ENCODE data around the gene CEP83. TPM values are rescaled to one million over a fixed set of nuclear protein-coding genes. Genes with fewer than 3 reads are reported as not detected.

The CEP83 gene
- total and polyA plus RNA-seq, 9 of the 15 experiments (the other 6 are each of a cell fraction or from before 2014, with no cell fraction given): 5.3 to 40.5 (median 31.3) TPM

GRCh38 chr12:94297096-94297699, 162.5 kb downstream of the CEP83 start (continued):
- no peak for TF ChIP-seq MBD1 (CRISPR knock-in tag; IDR thresholded peaks at IDR 0.05)
- TF ChIP-seq NFE2 (IDR thresholded peaks at IDR 0.05; ENCODE audit: low read depth): no peak
- no peak for TF ChIP-seq FOXK1 (CRISPR knock-in tag; IDR thresholded peaks at IDR 0.05; ENCODE audit: borderline replicate concordance)
- TF ChIP-seq RNF2 (IDR thresholded peaks at IDR 0.05): no peak
- no peak for TF ChIP-seq MAFG (tag; conservative IDR thresholded peaks at IDR 0.05)
- TF ChIP-seq PHTF2 (CRISPR knock-in tag; IDR thresholded peaks at IDR 0.05): no peak
- TF ChIP-seq YY1 (IDR thresholded peaks at IDR 0.05; ENCODE audit: borderline replicate concordance in 1 of 3, control insufficient read depth in 1 of 3, extremely low read depth in 1 of 3, insufficient read depth in 3 of 3, insufficient read length in 1 of 3, insufficient replicate concordance in 2 of 3, low read depth in 1 of 3, low read length in 2 of 3): no peak
- TF ChIP-seq MEF2A (IDR thresholded peaks at IDR 0.05; ENCODE audit: control insufficient read depth, low read depth, low read length): no peak

DNA sequence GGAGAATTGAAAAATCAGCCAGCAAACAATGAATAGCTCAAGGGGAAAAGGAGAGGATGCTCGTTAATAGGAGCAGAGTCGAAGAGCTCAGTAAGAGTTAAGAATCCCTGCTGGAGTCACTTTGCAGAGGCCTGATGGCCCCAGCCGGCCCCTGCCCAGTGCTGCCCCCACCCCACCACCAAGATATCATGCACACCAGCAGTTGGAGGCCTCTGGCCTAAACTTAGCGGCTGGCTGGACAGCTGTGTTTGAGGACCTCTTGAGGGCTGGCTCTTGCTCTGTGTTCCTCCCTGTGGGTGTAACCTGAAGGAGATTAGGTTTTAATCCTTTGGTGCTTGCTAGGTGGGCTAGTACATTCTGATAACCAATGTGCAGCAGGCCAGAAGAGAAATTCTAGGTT, 169.3 kb downstream of the CEP83 start:
- Histone ChIP-seq H3K36me3 (ENCODE audit: control insufficient read depth, insufficient read depth, low read length) (no peaks in the 10 kb centered on the region), H3K27ac (ENCODE audit: extremely low read depth, low read depth, low read length) (no peak overlapping the region), H3K4me2 (ENCODE audit: insufficient read depth, low read length) (no peak overlapping the region; the same call in 1 of the 2 replicates), H2AFZ (ENCODE audit: low read depth, low read length) (no peak overlapping the region), H3K9me3 (replicated peaks; ENCODE audit: control insufficient read depth, insufficient read depth, low read depth, low read length) (no peaks in the 10 kb centered on the region), H3K9ac (ENCODE audit: insufficient read depth in 1 of 2, low read depth in 2 of 2, low read length in 2 of 2) (no peak overlapping the region), H3K4me1 (replicated peaks in 1 of 2; ENCODE audit: control insufficient read depth in 2 of 2, insufficient read depth in 2 of 2, low read length in 2 of 2) (peaks cover 3% of the 10 kb centered on the region in 2 experiments; a peak in 3 of 5 replicates), H3K4me3 (no peak overlapping the region), H3K79me2 (ENCODE audit: control insufficient read depth, insufficient read depth, low read length) (no peaks in the 10 kb centered on the region), H4K20me1 (replicated peaks; ENCODE audit: control insufficient read depth, insufficient read depth, low read length) (no peaks in the 10 kb centered on the region), H3K9me1 (ENCODE audit: control insufficient read depth, insufficient read depth, low read length) (no peaks in the 10 kb centered on the region), H3K27me3 (ENCODE audit: control insufficient read depth in 2 of 2, insufficient read depth in 2 of 2, low read length in 2 of 2) (no peaks in the 10 kb centered on the region)
- no TSS peak for BruUV-seq (replicated peaks)
- in situ Hi-C loops (cut with MboI) (no loop called here), intact Hi-C loops (cut with micrococcal nuclease) (no loop called here)
- TF ChIP-seq MTF1 (CRISPR knock-in tag; IDR thresholded peaks at IDR 0.05; ENCODE audit: borderline replicate concordance) (no peak), HIVEP1 (CRISPR knock-in tag; IDR thresholded peaks at IDR 0.05) (no peak), NONO (IDR thresholded peaks at IDR 0.05; ENCODE audit: low read depth in 2 of 2, low read length in 1 of 2) (no peak), CBFA2T3 (IDR thresholded peaks at IDR 0.05) (0 out of 2 replicates have a peak, but pooled peaks have one; percentile 7)
- TF ChIP-seq, protein P1, sequence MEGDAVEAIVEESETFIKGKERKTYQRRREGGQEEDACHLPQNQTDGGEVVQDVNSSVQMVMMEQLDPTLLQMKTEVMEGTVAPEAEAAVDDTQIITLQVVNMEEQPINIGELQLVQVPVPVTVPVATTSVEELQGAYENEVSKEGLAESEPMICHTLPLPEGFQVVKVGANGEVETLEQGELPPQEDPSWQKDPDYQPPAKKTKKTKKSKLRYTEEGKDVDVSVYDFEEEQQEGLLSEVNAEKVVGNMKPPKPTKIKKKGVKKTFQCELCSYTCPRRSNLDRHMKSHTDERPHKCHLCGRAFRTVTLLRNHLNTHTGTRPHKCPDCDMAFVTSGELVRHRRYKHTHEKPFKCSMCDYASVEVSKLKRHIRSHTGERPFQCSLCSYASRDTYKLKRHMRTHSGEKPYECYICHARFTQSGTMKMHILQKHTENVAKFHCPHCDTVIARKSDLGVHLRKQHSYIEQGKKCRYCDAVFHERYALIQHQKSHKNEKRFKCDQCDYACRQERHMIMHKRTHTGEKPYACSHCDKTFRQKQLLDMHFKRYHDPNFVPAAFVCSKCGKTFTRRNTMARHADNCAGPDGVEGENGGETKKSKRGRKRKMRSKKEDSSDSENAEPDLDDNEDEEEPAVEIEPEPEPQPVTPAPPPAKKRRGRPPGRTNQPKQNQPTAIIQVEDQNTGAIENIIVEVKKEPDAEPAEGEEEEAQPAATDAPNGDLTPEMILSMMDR (IDR thresholded peaks at IDR 0.05 in 2 of 3, conservative IDR thresholded peaks at IDR 0.05 in 1 of 3; ENCODE audit: insufficient read depth in 2 of 3, low read depth in 1 of 3, low read length in 3 of 3): 0 out of 6 replicates have a peak, but pooled peaks of 1 of the 3 experiments have one; percentile 2
- peak; percentile 75 for ATAC-seq
- POLR2A ChIA-PET: interaction anchor here (0.9 to 1.2 kb wide), 3 partner anchors 14 to 17 kb away, joined by 3 to 4 read pairs (median 3); no protein-coding TSS in a partner anchor
- CTCF ChIA-PET (ENCODE audit: low intra/inter-chr PET ratio): interaction anchor here (0.7 kb wide), 1 partner anchor 310 kb away, joined by 4 read pairs; no protein-coding TSS in a partner anchor
- DNase-seq (ENCODE audit: extremely low read depth in 1 of 4, low spot score in 3 of 4): peak in 2 of 4 experiments; percentile 17 to 40
- 51% methylated on average over 4 of the region's 4 CpGs for WGBS (ENCODE audit: insufficient coverage, low coverage, missing lambda C conversion rate)
- peak; percentile 26 for FAIRE-seq

Measured in K562 (cell line).